GM10266 (cell line): ENCODE results near the gene NT5C3A.

Experiments used
- DNase-seq: peaks from one replicate; pipeline ENCODE4 v3.0.0; 2012; ENCODE audit errors: extremely low spot score
- CTCF ChIP-seq: IDR thresholded peaks from 2 replicates; pipeline ENCODE4 v1.5.1; 2012; ENCODE audit warnings: mild to moderate bottlenecking, low read depth; ENCODE audit not compliant: control insufficient read depth, insufficient read depth; ENCODE audit errors: missing control alignments

The NT5C3A gene

GRCh38 chr7:33062023-33062781, at the start of gene NT5C3A:
Gene NT5C3A, minus strand, starts transcription at chr7:33062776. Its CDS starts 71 bp downstream, at chr7:33062705.
- peak; percentile 48 for DNase-seq
- no peak for TF ChIP-seq CTCF

- TF ChIP-seq CTCF: no peak
These were observed 49.0 kb upstream of the NT5C3A start for GRCh38 chr7:33111614-33112013.

GRCh38 chr7:33109758-33110238, 47.2 kb upstream of the NT5C3A start:
- TF ChIP-seq CTCF: no peak
- no peak for DNase-seq

More at GRCh38 chr7:33111614-33112013, 49.0 kb upstream of the NT5C3A start:
- DNase-seq: no peak

- peak; percentile 87 for TF ChIP-seq CTCF
- DNase-seq: peak; percentile 88
These were observed 46.6 kb upstream of the NT5C3A start, which contains the start of gene RP9 for GRCh38 chr7:33109005-33109757. Gene RP9, minus strand, starts transcription at chr7:33109404. Its CDS starts 32 bp downstream, at chr7:33109372.

GRCh38 chr7:33108554-33109004, 46.0 kb upstream of the NT5C3A start:
- no peak for DNase-seq
- TF ChIP-seq CTCF: no peak

GRCh38 chr7:33107136-33108066, 44.8 kb upstream of the NT5C3A start:
- DNase-seq: peak; percentile 55
- TF ChIP-seq CTCF: peak; percentile 58
